COLO668 (cell line): ENCODE results near the gene CLDN8.

Experiments used
- DNase-seq: peaks from one replicate; lab custom pipeline; 2025; ENCODE audit not compliant: unreplicated experiment; lab: John Stamatoyannopoulos, UW

The CLDN8 gene

GRCh38 chr21:30216041-30216723, at the start of gene CLDN8:
CLDN8 (minus strand) TSS chr21:30216097; CDS start chr21:30215925, 172 bp downstream.
- DNase-seq = no peak

GRCh38 chr21:30257773-30258172, 41.9 kb upstream of the CLDN8 start:
- DNase-seq = no peak

- DNase-seq = no peak
Measured at GRCh38 chr21:30256100-30256499, 40.2 kb upstream of the CLDN8 start.

GRCh38 chr21:30255679-30256078, 39.8 kb upstream of the CLDN8 start:
- DNase-seq = no peak

- DNase-seq = no peak
Measured at GRCh38 chr21:30251781-30252180, 35.9 kb upstream of the CLDN8 start.

GRCh38 chr21:30249936-30250335, 34.0 kb upstream of the CLDN8 start:
- no peak for DNase-seq

GRCh38 chr21:30248844-30249243, 32.9 kb upstream of the CLDN8 start:
- DNase-seq = no peak

GRCh38 chr21:30245061-30245460, 29.2 kb upstream of the CLDN8 start:
- DNase-seq = no peak

- no peak for DNase-seq
Measured at GRCh38 chr21:30243691-30244090, 27.8 kb upstream of the CLDN8 start.

- no peak for DNase-seq
Measured at GRCh38 chr21:30240661-30241060, 24.8 kb upstream of the CLDN8 start.

- DNase-seq = no peak
Measured at GRCh38 chr21:30238168-30238567, 22.3 kb upstream of the CLDN8 start.

- DNase-seq = no peak
Measured at GRCh38 chr21:30234643-30235042, 18.7 kb upstream of the CLDN8 start.

GRCh38 chr21:30234050-30234449, 18.2 kb upstream of the CLDN8 start:
- no peak for DNase-seq

GRCh38 chr21:30233228-30234020, 17.5 kb upstream of the CLDN8 start:
- DNase-seq = no peak

- DNase-seq = no peak
Measured at GRCh38 chr21:30232011-30232410, 16.1 kb upstream of the CLDN8 start.

- no peak for DNase-seq
Measured at GRCh38 chr21:30227633-30228404, 11.9 kb upstream of the CLDN8 start.

GRCh38 chr21:30227128-30227527, 11.2 kb upstream of the CLDN8 start:
- DNase-seq = no peak

GRCh38 chr21:30223596-30223995, 7.7 kb upstream of the CLDN8 start:
- no peak for DNase-seq

GRCh38 chr21:30222724-30223123, 6.8 kb upstream of the CLDN8 start:
- DNase-seq = no peak

GRCh38 chr21:30211071-30211470, 4.8 kb downstream of the CLDN8 start:
- DNase-seq = no peak

GRCh38 chr21:30209601-30210000, 6.3 kb downstream of the CLDN8 start:
- DNase-seq = no peak

GRCh38 chr21:30207252-30207579, 8.7 kb downstream of the CLDN8 start:
- no peak for DNase-seq
